Stimulated activated CD4-positive, alpha-beta T cell treated with anti-CD3 and anti-CD28 coated beads, TNF-alpha, amount 100 ng/mL, for 4 hours (primary cell): Measurements from ENCODE around the gene AKR1C8.

Experiments
- DNase-seq, 3 experiments: peaks; one replicate each; pipeline ENCODE4 v3.0.0-alpha.2; 2020; ENCODE audit warnings: low read depth in 3 of 3

The AKR1C8 gene

GRCh38 chr10:5108658-5109416 lies 76.1 kb downstream of the AKR1C8 start:
- DNase-seq = no peak

GRCh38 chr10:5107860-5108526 lies 77.0 kb downstream of the AKR1C8 start:
- DNase-seq = no peak

GRCh38 chr10:5106553-5106952 lies 78.4 kb downstream of the AKR1C8 start:
- DNase-seq = no peak

- no peak for DNase-seq
Observed at GRCh38 chr10:5105626-5106025, 79.3 kb downstream of the AKR1C8 start.
